Testis (tissue), 2 donors: ENCODE data around the gene SDK1.

Source experiments
- CTCF ChIP-seq, 3 experiments: fragments of 450-650 bp in 2 of 3; fragments of 200-600 bp in 1 of 3; sonication (generic) in 1 of 3; IDR thresholded peaks; one replicate each; pipeline ENCODE4 v1.5.1; 2016 to 2019; ENCODE audit warnings: antibody characterized with exemption in 3 of 3, mild to moderate bottlenecking in 2 of 3, moderate library complexity in 1 of 3
- POLR2A ChIP-seq: fragments of 450-650 bp; IDR thresholded peaks from one replicate; pipeline ENCODE4 v1.6.1; 2017; ENCODE audit warnings: antibody characterized with exemption, mild to moderate bottlenecking, moderate library complexity

- TF ChIP-seq CTCF (IDR thresholded peaks at IDR 0.05) (no peak), POLR2A (no peak)
These were observed 700.7 kb downstream of the SDK1 start for GRCh38 chr7:4001742-4002141.
